ENCODE results near the gene RANGRF.

RANGRF gene

DNA sequence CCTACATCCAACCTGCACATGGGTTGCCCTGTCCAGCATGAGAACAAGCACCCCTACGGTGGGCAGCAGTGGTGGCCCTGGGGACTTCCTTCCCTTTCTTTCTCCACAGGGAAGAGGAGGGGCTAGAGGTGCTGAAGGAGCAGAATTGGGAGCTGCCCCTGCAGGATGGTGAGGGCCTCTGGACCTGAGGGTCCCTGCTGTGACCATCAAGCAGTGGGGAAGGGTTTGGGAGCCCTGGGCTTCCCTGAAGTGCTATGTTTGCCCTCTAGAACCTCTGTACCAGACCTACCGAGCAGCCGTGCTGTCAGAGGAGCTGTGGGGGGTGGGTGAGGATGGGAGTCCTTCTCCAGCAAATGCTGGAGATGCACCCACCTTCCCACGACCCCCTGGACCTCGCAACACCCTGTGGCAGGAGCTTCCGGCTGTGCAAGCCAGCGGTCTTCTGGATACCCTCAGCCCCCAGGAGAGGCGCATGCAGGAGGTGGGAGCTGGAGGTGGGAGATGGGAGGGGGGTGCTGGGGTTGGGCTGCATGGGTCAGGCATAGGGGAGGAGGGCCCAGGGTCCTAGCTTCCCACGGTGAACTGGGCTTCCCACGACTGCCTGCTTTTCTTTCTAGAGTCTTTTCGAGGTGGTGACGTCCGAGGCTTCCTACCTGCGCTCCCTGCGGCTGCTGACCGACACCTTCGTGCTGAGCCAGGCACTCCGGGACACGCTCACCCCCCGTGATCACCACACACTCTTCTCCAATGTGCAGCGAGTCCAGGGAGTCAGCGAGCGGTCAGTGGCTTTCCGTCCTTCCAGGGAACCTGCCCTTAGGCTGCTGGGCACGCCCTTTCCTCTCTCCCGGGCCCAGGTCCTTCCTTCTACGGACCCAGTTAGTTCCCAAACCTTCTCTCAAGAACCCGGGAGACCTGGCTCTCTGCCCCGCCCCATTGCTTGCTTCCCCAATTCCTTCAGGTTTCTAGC is 26.6 kb downstream of the RANGRF start:
- no peak for DNase-seq

GRCh38 chr17:8315764-8316217 is 27.3 kb downstream of the RANGRF start:
- DNase-seq, result no peak

GRCh38 chr17:8318010-8318935 is 29.8 kb downstream of the RANGRF start:
- DNase-seq, result no peak

- no peak for DNase-seq
Observed at GRCh38 chr17:8320262-8320661, 31.8 kb downstream of the RANGRF start.

- no peak for DNase-seq
Observed at GRCh38 chr17:8320990-8321389, 32.5 kb downstream of the RANGRF start.

DNA sequence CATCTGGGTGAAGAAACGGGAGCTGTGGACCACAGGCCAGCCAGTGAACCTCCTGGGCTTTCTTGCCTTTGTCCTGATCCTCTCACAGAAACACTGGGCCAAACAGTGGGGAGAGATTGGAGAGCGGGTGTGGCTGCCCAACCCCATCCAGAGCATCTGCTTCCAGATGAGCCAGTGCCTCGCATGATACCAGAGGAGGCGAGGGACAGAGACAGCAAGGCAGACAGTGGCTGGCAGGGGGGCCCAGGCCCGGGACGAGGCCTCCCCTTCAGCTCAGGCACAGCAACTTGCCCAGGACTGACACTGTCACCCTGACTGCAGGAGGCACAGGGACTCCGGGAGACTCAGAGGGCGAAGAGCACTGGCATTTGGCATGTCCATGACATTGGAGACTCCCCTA is 33.6 kb downstream of the RANGRF start:
- DNase-seq, result no peak

DNA sequence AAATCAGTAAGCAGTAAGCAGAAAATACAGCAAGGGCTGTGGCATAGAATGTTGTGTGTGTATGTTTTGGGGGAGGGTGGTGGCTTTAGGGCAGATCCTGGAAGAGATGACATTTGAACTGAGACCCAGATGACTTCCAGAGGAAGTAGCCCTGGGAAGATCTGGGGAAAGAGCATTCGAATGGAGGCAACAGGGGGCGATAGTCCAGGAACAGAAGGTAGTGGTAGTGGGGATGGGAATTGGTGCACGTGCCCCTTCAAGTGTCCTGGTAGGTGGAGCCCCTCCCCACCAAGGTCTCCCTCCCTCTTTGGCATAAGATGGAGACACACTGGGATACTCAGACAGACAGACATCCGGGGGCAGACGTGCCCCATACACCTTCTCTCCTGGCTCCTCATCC is 35.7 kb downstream of the RANGRF start:
- DNase-seq, result no peak

GRCh38 chr17:8324923-8325322 is 36.5 kb downstream of the RANGRF start:
- DNase-seq, result no peak

- DNase-seq, result peak in 2 of 14 donors; percentile 9 to 15
Observed at GRCh38 chr17:8326511-8327302, 38.2 kb downstream of the RANGRF start.

GRCh38 chr17:8327303-8327649 is 38.8 kb downstream of the RANGRF start:
- DNase-seq, result no peak

- DNase-seq, result no peak
Observed at GRCh38 chr17:8332128-8332527, 43.7 kb downstream of the RANGRF start.

GRCh38 chr17:8332688-8333087 is 44.2 kb downstream of the RANGRF start:
- peak in 2 of 14 donors; percentile 18 to 48 for DNase-seq

- DNase-seq, result no peak
Observed at GRCh38 chr17:8333281-8333680, 44.8 kb downstream of the RANGRF start.

GRCh38 chr17:8337802-8338752 is 49.6 kb downstream of the RANGRF start:
- peak in 1 of 14 donors; percentile 17 for DNase-seq

- no peak for DNase-seq
Observed at GRCh38 chr17:8338753-8339140, 50.3 kb downstream of the RANGRF start.

DNA sequence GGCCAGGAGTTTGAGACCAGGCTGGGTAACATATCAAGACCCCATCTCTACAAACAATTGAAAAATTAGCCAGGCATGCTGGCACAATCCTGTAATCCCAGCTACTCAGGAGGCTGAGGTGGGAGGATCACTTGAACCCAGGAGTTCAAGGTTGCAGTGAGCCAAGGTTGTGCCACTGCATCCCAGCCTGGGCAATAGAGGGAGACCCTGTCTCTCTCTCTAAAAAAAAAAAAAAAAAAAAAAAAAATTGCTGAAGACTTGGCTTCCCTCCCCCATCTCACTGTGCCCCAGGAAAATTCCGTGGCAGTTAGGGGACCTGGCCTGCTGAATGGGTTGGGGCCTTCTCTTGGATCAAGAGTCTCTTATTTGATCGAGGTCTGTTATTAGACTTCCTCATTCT is 51.1 kb downstream of the RANGRF start, which contains the start of gene ODF4:
Gene ODF4, plus strand, starts transcription at position 301 of the 400 bp plus-strand sequence. CDS start 212 bp downstream, outside the sequence.
- DNase-seq, result no peak

All from C1 segment of cervical spinal cord (tissue), 14 donors.